Smooth muscle cell of the brain vasculature (primary cell): ENCODE results near the gene SLC25A3.
A peak's percentile ranks its signal among the peaks of the same experiment; 100 is the strongest.
"Not testable (repeated sequence)": the region's sequence is repeated elsewhere in the genome, so short reads cannot be mapped to it uniquely, and the experiment has no call there.

Source experiments
- DNase-seq: peaks from one replicate; pipeline ENCODE4 v3.0.0-alpha.2; 2012; ENCODE audit warnings: low read depth, low spot score

Gene SLC25A3

GRCh38 chr12:98594050-98594835 lies 757 bp downstream of the SLC25A3 start:
- no peak for DNase-seq

- DNase-seq = no peak
Observed at GRCh38 chr12:98595243-98595988, 1.9 kb downstream of the SLC25A3 start.

- DNase-seq = not testable (repeated sequence)
Observed at GRCh38 chr12:98597313-98597712, 3.8 kb downstream of the SLC25A3 start.

- DNase-seq = no peak
Observed at GRCh38 chr12:98601924-98602323, 8.4 kb downstream of the SLC25A3 start.

- no peak for DNase-seq
Observed at GRCh38 chr12:98606359-98606988, 13.0 kb downstream of the SLC25A3 start.

GRCh38 chr12:98610596-98610995 lies 17.1 kb downstream of the SLC25A3 start:
- no peak for DNase-seq

GRCh38 chr12:98612696-98613334 lies 19.3 kb downstream of the SLC25A3 start:
- no peak for DNase-seq

GRCh38 chr12:98618952-98619351 lies 25.5 kb downstream of the SLC25A3 start:
- no peak for DNase-seq

- DNase-seq = no peak
Observed at GRCh38 chr12:98635657-98636323, 42.3 kb downstream of the SLC25A3 start.

GRCh38 chr12:98637068-98637467 lies 43.6 kb downstream of the SLC25A3 start:
- DNase-seq = no peak

GRCh38 chr12:98638009-98638408 lies 44.5 kb downstream of the SLC25A3 start:
- no peak for DNase-seq

GRCh38 chr12:98639491-98639890 lies 46.0 kb downstream of the SLC25A3 start:
- no peak for DNase-seq

- DNase-seq = not testable (repeated sequence)
Observed at GRCh38 chr12:98642801-98643200, 49.3 kb downstream of the SLC25A3 start.

GRCh38 chr12:98644433-98644711 lies 50.9 kb downstream of the SLC25A3 start:
- no peak for DNase-seq

- peak; percentile 94 for DNase-seq
Observed at GRCh38 chr12:98644712-98645571, 51.5 kb downstream of the SLC25A3 start, which contains the start of the genes APAF1 and IKBIP. TSS of gene APAF1 (plus strand) at chr12:98645290. CDS start at chr12:98648360, 3,070 bp downstream. TSS of gene IKBIP (minus strand) at chr12:98644788. CDS start at chr12:98644701, 87 bp downstream.

GRCh38 chr12:98645572-98646067 lies 52.1 kb downstream of the SLC25A3 start:
- no peak for DNase-seq

- no peak for DNase-seq
Observed at GRCh38 chr12:98646294-98647090, 53.0 kb downstream of the SLC25A3 start.

- DNase-seq = no peak
Observed at GRCh38 chr12:98651328-98651727, 57.8 kb downstream of the SLC25A3 start.

- DNase-seq = no peak
Observed at GRCh38 chr12:98653866-98654493, 60.5 kb downstream of the SLC25A3 start.
